Fibroblast of pulmonary artery (primary cell): ENCODE measurements around the gene TRAF7.
"Not testable (repeated sequence)": the region's sequence is repeated elsewhere in the genome, so short reads cannot be mapped to it uniquely, and the experiment has no call there.

ENCODE experiments used
- DNase-seq: peaks from one replicate; pipeline ENCODE4 v3.0.0-alpha.2; 2010; ENCODE audit warnings: low read depth
- H3K4me3 ChIP-seq: replicated peaks from 2 replicates; pipeline ENCODE4 v1.5.1; 2011; ENCODE audit warnings: low read depth, mild to moderate bottlenecking, control low read depth, low read length, moderate library complexity
- CTCF ChIP-seq: IDR thresholded peaks from 2 replicates; pipeline ENCODE4 v1.5.1; 2011; ENCODE audit warnings: mild to moderate bottlenecking, control low read depth, low read length, inconsistent platforms; ENCODE audit errors: missing control alignments

The TRAF7 gene

GRCh38 chr16:2155091-2155950 lies at the start of gene TRAF7:
TSS of gene TRAF7 (plus strand) at chr16:2155782. CDS start at chr16:2163921, 8,139 bp downstream.
- peak; percentile 100 for DNase-seq
- peak within 1 kb of the TSS; percentile 94 for H3K4me3 ChIP-seq
- TF ChIP-seq CTCF: no peak

GRCh38 chr16:2106211-2106610 lies 49.4 kb upstream of the TRAF7 start:
- not testable (repeated sequence) for H3K4me3 ChIP-seq, DNase-seq

GRCh38 chr16:2107121-2107790 lies 48.3 kb upstream of the TRAF7 start:
- H3K4me3 ChIP-seq: not testable (repeated sequence)
- peak; percentile 73 for DNase-seq

GRCh38 chr16:2107791-2108125 lies 47.8 kb upstream of the TRAF7 start:
- DNase-seq, H3K4me3 ChIP-seq: not testable (repeated sequence)

GRCh38 chr16:2108446-2109270 lies 46.9 kb upstream of the TRAF7 start:
- DNase-seq, H3K4me3 ChIP-seq: not testable (repeated sequence)

- not testable (repeated sequence) for H3K4me3 ChIP-seq, DNase-seq
These were observed 46.4 kb upstream of the TRAF7 start for GRCh38 chr16:2109271-2109580.

- DNase-seq, H3K4me3 ChIP-seq: not testable (repeated sequence)
These were observed 45.7 kb upstream of the TRAF7 start for GRCh38 chr16:2109872-2110271.

- DNase-seq, H3K4me3 ChIP-seq: not testable (repeated sequence)
These were observed 45.1 kb upstream of the TRAF7 start for GRCh38 chr16:2110332-2111008.

- not testable (repeated sequence) for H3K4me3 ChIP-seq, DNase-seq
These were observed 44.6 kb upstream of the TRAF7 start for GRCh38 chr16:2111009-2111353.

- not testable (repeated sequence) for DNase-seq, H3K4me3 ChIP-seq
These were observed 43.9 kb upstream of the TRAF7 start for GRCh38 chr16:2111412-2112335.

GRCh38 chr16:2112539-2113106 lies 43.0 kb upstream of the TRAF7 start:
- DNase-seq, H3K4me3 ChIP-seq: not testable (repeated sequence)

GRCh38 chr16:2114225-2114624 lies 41.4 kb upstream of the TRAF7 start:
- DNase-seq, H3K4me3 ChIP-seq: not testable (repeated sequence)

GRCh38 chr16:2114885-2115590 lies 40.5 kb upstream of the TRAF7 start:
- H3K4me3 ChIP-seq: not testable (repeated sequence)

More at GRCh38 chr16:2114885-2115590, 40.5 kb upstream of the TRAF7 start:
- DNase-seq: not testable (repeated sequence)
